Activated T-helper 1 cell treated with anti-CD3 and anti-CD28 coated beads, Interleukin-12 subunit alpha, Interleukin-12 subunit beta, Interleukin-2, Interleukin-4 antibody, amounts not matched to agents 30 ng/mL and 10 ng/mL and 1 ng/mL, durations not matched to agents 14 hours and 24 hours and 36 hours (primary cell): ENCODE data around the gene ARL2. TPM values are rescaled to one million over a fixed set of nuclear protein-coding genes. Genes with fewer than 3 reads are reported as not detected.
"Not testable (repeated sequence)": the region's sequence is repeated elsewhere in the genome, so short reads cannot be mapped to it uniquely, and the experiment has no call there.

ENCODE experiments used
- DNase-seq: peaks from one replicate; pipeline ENCODE4 v3.0.0; 2021; ENCODE audit warnings: low spot score
- H3K27ac Mint-ChIP-seq: one replicate; pipeline ENCODE4 v1.8.0; 2021; ENCODE audit warnings: mild to moderate bottlenecking, mixed read lengths
- H3K27me3 Mint-ChIP-seq: one replicate; pipeline ENCODE4 v1.8.0; 2022; ENCODE audit warnings: mild to moderate bottlenecking, moderate library complexity, mixed read lengths; ENCODE audit not compliant: insufficient read depth
- H3K36me3 Mint-ChIP-seq: one replicate; pipeline ENCODE4 v1.8.0; 2021; ENCODE audit warnings: low read depth, mixed read lengths
- H3K4me1 Mint-ChIP-seq: one replicate; pipeline ENCODE4 v1.8.0; 2021; ENCODE audit warnings: low read depth, mixed read lengths
- H3K4me3 Mint-ChIP-seq: one replicate; pipeline ENCODE4 v1.8.0; 2021; ENCODE audit warnings: mild to moderate bottlenecking, moderate library complexity, mixed read lengths
- H3K9me3 Mint-ChIP-seq: one replicate; pipeline ENCODE4 v1.8.0; 2021; ENCODE audit warnings: mixed read lengths
- intact Hi-C: fragments of 100-400 bp; cut with micrococcal nuclease; formaldehyde crosslinking; loops from one replicate; pipeline ENCODE4 v1.15.1; 2024
- total RNA-seq: library from RNA; stranded (reverse); gene quantifications from 2 replicates; pipeline ENCODE4 v1.2.3, GENCODE V29; 2022

Gene ARL2
- total RNA-seq, 1 donor from 2014 or later = 67.3 TPM

- no peak for DNase-seq
- no peak overlapping the region for H3K27ac Mint-ChIP-seq
- no peaks in the 10 kb centered on the region for H3K36me3 Mint-ChIP-seq
- H3K9me3 Mint-ChIP-seq = no peaks in the 10 kb centered on the region
- intact Hi-C loops = no loop called here
- peaks cover 30% of the 10 kb centered on the region for H3K4me1 Mint-ChIP-seq
- peaks cover 4% of the 10 kb centered on the region for H3K27me3 Mint-ChIP-seq
- H3K4me3 Mint-ChIP-seq = no peak overlapping the region
Measured at GRCh38 chr11:64994318-64994717, 19.6 kb upstream of the ARL2 start.

GRCh38 chr11:64996327-64996709 is 17.6 kb upstream of the ARL2 start:
- no peak overlapping the region for H3K27ac Mint-ChIP-seq
- no peak overlapping the region for H3K4me3 Mint-ChIP-seq
- H3K9me3 Mint-ChIP-seq = no peaks in the 10 kb centered on the region
- H3K36me3 Mint-ChIP-seq = no peaks in the 10 kb centered on the region
- H3K27me3 Mint-ChIP-seq = peaks cover 4% of the 10 kb centered on the region
- intact Hi-C loops = no loop called here
- no peak for DNase-seq
- H3K4me1 Mint-ChIP-seq = peaks cover 24% of the 10 kb centered on the region

- peak within 1 kb of the TSS; percentile 51 for H3K4me3 Mint-ChIP-seq
- H3K9me3 Mint-ChIP-seq = no peaks in the 10 kb centered on the region
- no peaks in the 10 kb centered on the region for H3K36me3 Mint-ChIP-seq
- peaks cover 4% of the 10 kb centered on the region for H3K27me3 Mint-ChIP-seq
- H3K4me1 Mint-ChIP-seq = peaks cover 24% of the 10 kb centered on the region
- intact Hi-C loops = no loop called here
- H3K27ac Mint-ChIP-seq = no peak within 1 kb of the TSS
- DNase-seq = no peak
Measured at GRCh38 chr11:64996710-64997380, 17.1 kb upstream of the ARL2 start, which contains the start of gene BATF2. BATF2 (minus strand) TSS chr11:64996971; CDS start chr11:64996914, 57 bp downstream.

- Mint-ChIP-seq H3K27me3 (peaks cover 3% of the 10 kb centered on the region), H3K4me1 (peaks cover 24% of the 10 kb centered on the region), H3K36me3 (no peaks in the 10 kb centered on the region), H3K9me3 (no peaks in the 10 kb centered on the region), H3K4me3 (no peak overlapping the region), H3K27ac (peak overlapping the region; percentile 26)
- no peak for DNase-seq
- intact Hi-C loops = no loop called here
Measured at GRCh38 chr11:64998141-64998540, 15.8 kb upstream of the ARL2 start.

GRCh38 chr11:64998690-64999431 is 15.1 kb upstream of the ARL2 start:
- intact Hi-C loops = no loop called here
- H3K27me3 Mint-ChIP-seq = no peaks in the 10 kb centered on the region
- peak overlapping the region; percentile 8 for H3K4me3 Mint-ChIP-seq
- peaks cover 24% of the 10 kb centered on the region for H3K4me1 Mint-ChIP-seq
- no peak for DNase-seq
- peak overlapping the region; percentile 26 for H3K27ac Mint-ChIP-seq
- no peaks in the 10 kb centered on the region for H3K9me3 Mint-ChIP-seq
- no peaks in the 10 kb centered on the region for H3K36me3 Mint-ChIP-seq

- Mint-ChIP-seq H3K4me3 (no peak overlapping the region), H3K9me3 (no peaks in the 10 kb centered on the region), H3K27ac (no peak overlapping the region), H3K4me1 (peaks cover 24% of the 10 kb centered on the region), H3K36me3 (no peaks in the 10 kb centered on the region), H3K27me3 (no peaks in the 10 kb centered on the region)
- no peak for DNase-seq
- intact Hi-C loops = no loop called here
Measured at GRCh38 chr11:64999478-64999877, 14.5 kb upstream of the ARL2 start.

GRCh38 chr11:65002706-65003105 is 11.3 kb upstream of the ARL2 start:
- Mint-ChIP-seq H3K4me3 (no peak overlapping the region), H3K27ac (no peak overlapping the region), H3K27me3 (no peaks in the 10 kb centered on the region), H3K9me3 (no peaks in the 10 kb centered on the region), H3K36me3 (no peaks in the 10 kb centered on the region), H3K4me1 (peaks cover 11% of the 10 kb centered on the region)
- intact Hi-C loops = no loop called here
- DNase-seq = no peak

GRCh38 chr11:65003282-65003681 is 10.7 kb upstream of the ARL2 start:
- Mint-ChIP-seq H3K36me3 (no peaks in the 10 kb centered on the region), H3K27me3 (no peaks in the 10 kb centered on the region), H3K9me3 (no peaks in the 10 kb centered on the region), H3K4me3 (no peak overlapping the region), H3K4me1 (peaks cover 8% of the 10 kb centered on the region), H3K27ac (no peak overlapping the region)
- intact Hi-C loops = no loop called here
- no peak for DNase-seq

GRCh38 chr11:65003968-65004367 is 10.0 kb upstream of the ARL2 start:
- H3K4me1 Mint-ChIP-seq, H3K36me3 Mint-ChIP-seq, H3K4me3 Mint-ChIP-seq, H3K27ac Mint-ChIP-seq, DNase-seq, H3K9me3 Mint-ChIP-seq, H3K27me3 Mint-ChIP-seq, intact Hi-C loops: not testable (repeated sequence)

- no peak overlapping the region for H3K27ac Mint-ChIP-seq
- no peaks in the 10 kb centered on the region for H3K27me3 Mint-ChIP-seq
- DNase-seq = no peak
- no peak overlapping the region for H3K4me3 Mint-ChIP-seq
- intact Hi-C loops = no loop called here
- no peaks in the 10 kb centered on the region for H3K9me3 Mint-ChIP-seq
- H3K36me3 Mint-ChIP-seq = no peaks in the 10 kb centered on the region
- peaks cover 3% of the 10 kb centered on the region for H3K4me1 Mint-ChIP-seq
Measured at GRCh38 chr11:65008016-65008415, 5.9 kb upstream of the ARL2 start.

GRCh38 chr11:65008873-65009272 is 5.1 kb upstream of the ARL2 start:
- Mint-ChIP-seq H3K27ac (no peak overlapping the region), H3K9me3 (no peaks in the 10 kb centered on the region), H3K4me3 (no peak overlapping the region), H3K36me3 (no peaks in the 10 kb centered on the region), H3K4me1 (peaks cover 9% of the 10 kb centered on the region), H3K27me3 (no peaks in the 10 kb centered on the region)
- DNase-seq = no peak
- intact Hi-C loops = no loop called here

- peaks cover 22% of the 10 kb centered on the region for H3K4me1 Mint-ChIP-seq
- H3K27me3 Mint-ChIP-seq = peaks cover 2% of the 10 kb centered on the region
- peaks cover 8% of the 10 kb centered on the region for H3K36me3 Mint-ChIP-seq
- peak overlapping the region; percentile 90 for H3K4me3 Mint-ChIP-seq
- intact Hi-C loops = loop anchor here (1.0 to 5.0 kb wide), 7 partner anchors 28 to 249 kb away; partner anchors contain the start of genes CDCA5, MAJIN, POLA2 and PPP2R5B
- H3K9me3 Mint-ChIP-seq = no peaks in the 10 kb centered on the region
- H3K27ac Mint-ChIP-seq = peak overlapping the region; percentile 99
- DNase-seq = peak; percentile 89
Measured at GRCh38 chr11:65013130-65013887, 651 bp upstream of the ARL2 start.
